ENCODE data around the gene LAMB4.

The LAMB4 gene

GRCh38 chr7:108135446-108136190 is 5.5 kb upstream of the LAMB4 start:
- Mint-ChIP-seq H3K4me3 (no peak overlapping the region), H3K27ac (peak overlapping the region; percentile 50), H3K27me3 (peaks cover 3% of the 10 kb centered on the region), H3K9me3 (no peaks in the 10 kb centered on the region), H3K4me1 (ENCODE audit: low read depth) (peaks cover 16% of the 10 kb centered on the region), H3K36me3 (ENCODE audit: low read depth) (no peaks in the 10 kb centered on the region)
- intact Hi-C loops (cut with micrococcal nuclease), result no loop called here

DNA sequence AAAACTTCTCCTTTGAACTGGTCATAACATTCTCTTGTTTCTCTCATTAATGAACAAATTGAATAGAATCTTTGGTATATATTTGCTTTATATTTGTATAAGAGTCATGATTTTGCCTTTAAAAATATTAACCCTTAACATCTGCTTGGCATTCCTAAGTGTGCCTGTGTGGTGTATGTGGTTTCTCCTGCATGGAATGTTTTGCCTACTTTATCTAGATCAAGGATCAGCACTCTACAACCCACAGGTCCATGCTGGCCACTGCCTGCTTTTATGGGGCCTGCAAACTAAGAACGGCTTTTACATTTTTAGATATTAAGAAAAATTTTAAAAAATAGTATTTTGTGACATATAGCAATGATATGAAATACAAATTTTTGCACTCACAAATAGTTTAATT is 4.3 kb upstream of the LAMB4 start:
- H3K27me3 Mint-ChIP-seq, result peaks cover 1% of the 10 kb centered on the region
- intact Hi-C loops (cut with micrococcal nuclease), result no loop called here
- peaks cover 16% of the 10 kb centered on the region for H3K4me1 Mint-ChIP-seq (ENCODE audit: low read depth)
- H3K36me3 Mint-ChIP-seq (ENCODE audit: low read depth), result no peaks in the 10 kb centered on the region
- H3K4me3 Mint-ChIP-seq, result no peak overlapping the region
- H3K27ac Mint-ChIP-seq, result no peak overlapping the region
- H3K9me3 Mint-ChIP-seq, result no peaks in the 10 kb centered on the region

DNA sequence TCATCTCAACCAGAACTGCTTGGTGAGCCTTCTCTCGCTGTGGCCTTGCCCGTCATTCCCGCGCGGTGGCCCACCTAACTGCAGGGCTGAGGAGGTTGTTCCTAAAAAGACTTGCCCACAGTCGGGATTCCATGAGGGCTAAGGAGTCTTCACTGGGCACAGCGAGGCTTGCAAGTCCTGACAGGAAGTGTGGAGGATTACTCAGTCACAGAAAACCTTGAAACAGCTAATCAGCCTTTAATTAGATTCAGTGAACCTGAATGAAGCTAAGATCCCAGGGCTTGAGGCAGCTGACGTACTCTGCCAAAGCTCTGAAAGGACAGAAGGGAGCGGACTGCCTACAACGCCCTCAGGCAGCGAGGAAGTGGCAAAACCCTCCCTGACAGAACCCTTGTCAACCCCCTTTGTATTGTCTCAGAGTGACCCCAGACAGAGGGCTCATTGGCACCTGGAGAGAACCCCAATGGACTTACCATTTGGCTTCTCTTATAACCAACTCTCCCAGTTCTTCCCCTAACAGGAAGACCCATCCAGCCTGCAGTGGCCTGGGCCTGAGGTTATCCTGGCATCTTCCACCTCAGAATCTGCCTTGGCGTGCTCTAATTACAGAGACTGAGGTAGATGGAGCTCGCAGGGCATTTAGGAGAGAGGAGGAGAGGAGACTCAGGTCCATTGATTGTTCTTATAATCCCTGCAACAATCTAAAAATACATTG is 2.5 kb upstream of the LAMB4 start:
- no peak overlapping the region for H3K27ac Mint-ChIP-seq
- H3K27me3 Mint-ChIP-seq, result peaks cover 1% of the 10 kb centered on the region
- intact Hi-C loops (cut with micrococcal nuclease), result no loop called here
- peaks cover 16% of the 10 kb centered on the region for H3K4me1 Mint-ChIP-seq (ENCODE audit: low read depth)
- no peaks in the 10 kb centered on the region for H3K36me3 Mint-ChIP-seq (ENCODE audit: low read depth)
- no peaks in the 10 kb centered on the region for H3K9me3 Mint-ChIP-seq
- H3K4me3 Mint-ChIP-seq, result no peak overlapping the region

DNA sequence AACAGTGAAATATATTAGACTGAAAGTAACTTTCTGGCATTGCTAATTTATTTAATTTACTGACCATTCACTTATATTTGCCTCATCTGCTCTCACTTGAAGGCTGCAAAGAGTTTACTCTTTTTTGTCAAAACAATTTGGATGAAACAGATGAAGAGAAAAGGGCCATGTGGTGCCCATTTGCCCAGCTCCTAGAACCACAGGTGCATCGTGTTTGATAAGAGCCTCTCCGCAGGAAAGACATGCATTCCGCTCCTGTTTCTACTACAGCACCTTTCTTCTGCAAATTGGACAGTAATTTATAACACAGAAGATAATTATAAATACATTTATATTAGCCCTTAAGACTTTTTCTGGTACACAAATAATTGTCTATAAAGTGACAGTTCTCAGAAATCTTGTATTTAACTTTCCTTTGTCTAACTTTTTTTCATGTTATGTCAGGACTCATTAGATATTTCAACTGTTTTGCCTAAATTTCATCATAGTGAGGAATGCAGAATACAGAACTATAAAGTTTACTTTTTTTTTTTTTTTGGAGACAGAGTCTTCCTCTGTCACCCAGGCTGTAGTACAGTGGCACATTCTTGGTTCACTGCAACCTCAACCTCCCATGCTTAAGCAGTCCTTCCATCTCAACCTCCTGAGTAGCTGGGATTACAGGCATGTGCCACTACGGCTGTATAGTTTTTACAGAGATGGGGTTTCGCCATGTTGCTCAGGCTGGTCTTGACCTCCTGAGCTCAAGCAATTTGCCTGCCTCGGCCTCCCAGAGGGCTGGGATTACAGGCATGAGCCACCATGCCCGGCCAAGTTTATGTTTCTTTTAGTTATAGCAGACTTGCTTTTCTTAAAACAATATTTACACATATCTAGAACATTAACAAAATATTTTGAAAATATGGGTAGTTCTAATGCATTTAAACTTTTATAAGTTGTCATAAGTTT is 869 bp downstream of the LAMB4 start:
- H3K9me3 Mint-ChIP-seq, result no peaks in the 10 kb centered on the region
- no peak overlapping the region for H3K27ac Mint-ChIP-seq
- no peaks in the 10 kb centered on the region for H3K4me1 Mint-ChIP-seq (ENCODE audit: low read depth)
- H3K4me3 Mint-ChIP-seq, result no peak overlapping the region
- intact Hi-C loops (cut with micrococcal nuclease), result no loop called here
- H3K27me3 Mint-ChIP-seq, result peaks cover 1% of the 10 kb centered on the region
- no peaks in the 10 kb centered on the region for H3K36me3 Mint-ChIP-seq (ENCODE audit: low read depth)

DNA sequence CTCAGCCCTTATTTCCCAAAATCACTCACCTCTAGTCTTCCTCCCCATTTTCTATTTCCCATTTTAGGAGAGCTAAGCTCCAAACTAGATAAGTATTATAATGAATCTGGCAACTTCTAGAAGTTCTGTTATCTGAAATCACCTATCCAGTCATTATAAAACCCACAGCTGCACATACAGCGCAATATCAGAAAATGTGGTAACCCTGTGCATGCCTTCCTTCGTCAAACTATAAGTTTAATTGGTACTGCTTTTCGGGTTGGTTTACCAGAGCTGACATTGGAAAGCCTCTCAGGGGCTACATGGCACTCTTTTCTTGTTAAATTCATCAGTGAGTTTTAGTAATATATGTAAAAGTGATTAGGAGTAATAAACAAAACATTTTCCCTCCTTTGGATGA is 1.6 kb downstream of the LAMB4 start:
- intact Hi-C loops (cut with micrococcal nuclease), result no loop called here
- H3K4me3 Mint-ChIP-seq, result no peak overlapping the region
- H3K9me3 Mint-ChIP-seq, result no peaks in the 10 kb centered on the region
- peaks cover 1% of the 10 kb centered on the region for H3K27me3 Mint-ChIP-seq
- H3K27ac Mint-ChIP-seq, result no peak overlapping the region
- no peaks in the 10 kb centered on the region for H3K4me1 Mint-ChIP-seq (ENCODE audit: low read depth)
- no peaks in the 10 kb centered on the region for H3K36me3 Mint-ChIP-seq (ENCODE audit: low read depth)

GRCh38 chr7:108127461-108127860 is 2.7 kb downstream of the LAMB4 start:
- no peak overlapping the region for H3K4me3 Mint-ChIP-seq
- H3K4me1 Mint-ChIP-seq (ENCODE audit: low read depth), result no peaks in the 10 kb centered on the region
- no peaks in the 10 kb centered on the region for H3K36me3 Mint-ChIP-seq (ENCODE audit: low read depth)
- no peak overlapping the region for H3K27ac Mint-ChIP-seq
- intact Hi-C loops (cut with micrococcal nuclease), result no loop called here
- no peaks in the 10 kb centered on the region for H3K9me3 Mint-ChIP-seq
- no peaks in the 10 kb centered on the region for H3K27me3 Mint-ChIP-seq

- intact Hi-C loops (cut with micrococcal nuclease), result no loop called here
- no peaks in the 10 kb centered on the region for H3K4me1 Mint-ChIP-seq (ENCODE audit: low read depth)
- H3K27me3 Mint-ChIP-seq, result no peaks in the 10 kb centered on the region
- no peaks in the 10 kb centered on the region for H3K36me3 Mint-ChIP-seq (ENCODE audit: low read depth)
- H3K4me3 Mint-ChIP-seq, result no peak overlapping the region
- H3K9me3 Mint-ChIP-seq, result no peaks in the 10 kb centered on the region
- H3K27ac Mint-ChIP-seq, result no peak overlapping the region
Measured at GRCh38 chr7:108124820-108125219, 5.3 kb downstream of the LAMB4 start.

DNA sequence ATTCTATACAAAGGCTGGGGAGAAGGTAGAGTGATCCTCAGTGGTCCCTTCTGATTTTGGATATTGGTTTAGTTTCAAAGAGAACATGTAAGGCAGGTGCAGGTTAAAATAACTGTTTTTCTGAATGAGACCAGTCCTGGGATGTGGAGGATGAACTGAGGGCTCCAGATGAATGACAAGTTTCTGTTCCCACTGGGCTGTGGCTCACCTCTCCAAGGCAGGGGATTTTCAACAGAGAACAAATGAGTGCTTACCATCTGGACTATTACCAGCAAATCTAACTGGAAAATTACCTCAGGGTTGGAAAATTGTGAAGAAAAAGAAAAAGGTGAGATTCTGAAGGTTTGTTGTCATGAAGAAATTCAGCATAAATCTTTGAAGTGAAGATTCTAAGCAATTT is 8.0 kb downstream of the LAMB4 start:
- Mint-ChIP-seq H3K4me3 (no peak overlapping the region), H3K27me3 (no peaks in the 10 kb centered on the region), H3K4me1 (ENCODE audit: low read depth) (no peaks in the 10 kb centered on the region), H3K9me3 (no peaks in the 10 kb centered on the region), H3K36me3 (ENCODE audit: low read depth) (no peaks in the 10 kb centered on the region), H3K27ac (no peak overlapping the region)
- intact Hi-C loops (cut with micrococcal nuclease), result no loop called here

GRCh38 chr7:108120933-108121332 is 9.2 kb downstream of the LAMB4 start:
- Mint-ChIP-seq H3K4me3 (no peak overlapping the region), H3K4me1 (ENCODE audit: low read depth) (no peaks in the 10 kb centered on the region), H3K27me3 (no peaks in the 10 kb centered on the region), H3K27ac (no peak overlapping the region), H3K36me3 (ENCODE audit: low read depth) (no peaks in the 10 kb centered on the region), H3K9me3 (no peaks in the 10 kb centered on the region)
- intact Hi-C loops (cut with micrococcal nuclease), result no loop called here

DNA sequence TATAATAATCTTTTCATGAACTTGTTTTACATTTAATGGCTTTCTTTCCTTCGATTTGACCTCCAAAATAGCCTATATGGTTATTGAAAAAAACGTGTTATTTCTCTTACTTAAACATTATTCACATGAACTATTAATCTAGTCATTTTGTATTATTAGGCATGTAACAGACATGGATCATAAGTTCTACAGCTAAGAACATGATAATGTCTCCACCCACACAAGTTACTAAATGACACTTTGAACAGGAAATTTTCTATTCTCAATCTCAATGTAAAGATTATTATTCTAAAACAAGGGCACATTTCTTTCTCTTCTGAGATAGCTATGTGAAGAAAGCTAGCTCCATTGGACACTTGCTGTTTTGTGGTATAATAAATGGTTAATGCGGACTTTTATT is 10.0 kb downstream of the LAMB4 start:
- H3K4me1 Mint-ChIP-seq (ENCODE audit: low read depth), result no peaks in the 10 kb centered on the region
- no peak overlapping the region for H3K27ac Mint-ChIP-seq
- no peaks in the 10 kb centered on the region for H3K36me3 Mint-ChIP-seq (ENCODE audit: low read depth)
- no peaks in the 10 kb centered on the region for H3K9me3 Mint-ChIP-seq
- H3K27me3 Mint-ChIP-seq, result no peaks in the 10 kb centered on the region
- no peak overlapping the region for H3K4me3 Mint-ChIP-seq
- intact Hi-C loops (cut with micrococcal nuclease), result no loop called here

DNA sequence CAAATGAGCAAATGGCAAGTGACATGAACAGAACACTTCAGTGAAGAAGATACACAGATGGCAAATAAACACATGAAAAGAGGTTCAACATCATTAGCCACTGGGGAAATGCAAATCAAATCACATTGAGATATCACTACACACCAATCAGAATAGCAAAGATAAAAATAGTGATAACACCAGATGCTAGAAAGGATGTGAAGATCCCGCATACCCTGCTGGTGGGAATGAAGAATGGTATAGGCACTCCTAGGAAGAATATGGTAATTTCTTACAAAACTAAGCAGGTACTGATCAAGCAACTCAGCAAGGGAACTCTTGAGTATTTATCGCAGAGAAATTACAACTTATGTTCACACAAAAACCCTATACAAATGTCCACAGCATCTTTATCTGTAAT is 11.2 kb downstream of the LAMB4 start:
- Mint-ChIP-seq H3K4me1 (ENCODE audit: low read depth) (no peaks in the 10 kb centered on the region), H3K4me3 (no peak overlapping the region), H3K27me3 (no peaks in the 10 kb centered on the region), H3K36me3 (ENCODE audit: low read depth) (no peaks in the 10 kb centered on the region), H3K27ac (no peak overlapping the region), H3K9me3 (no peaks in the 10 kb centered on the region)
- intact Hi-C loops (cut with micrococcal nuclease), result no loop called here

DNA sequence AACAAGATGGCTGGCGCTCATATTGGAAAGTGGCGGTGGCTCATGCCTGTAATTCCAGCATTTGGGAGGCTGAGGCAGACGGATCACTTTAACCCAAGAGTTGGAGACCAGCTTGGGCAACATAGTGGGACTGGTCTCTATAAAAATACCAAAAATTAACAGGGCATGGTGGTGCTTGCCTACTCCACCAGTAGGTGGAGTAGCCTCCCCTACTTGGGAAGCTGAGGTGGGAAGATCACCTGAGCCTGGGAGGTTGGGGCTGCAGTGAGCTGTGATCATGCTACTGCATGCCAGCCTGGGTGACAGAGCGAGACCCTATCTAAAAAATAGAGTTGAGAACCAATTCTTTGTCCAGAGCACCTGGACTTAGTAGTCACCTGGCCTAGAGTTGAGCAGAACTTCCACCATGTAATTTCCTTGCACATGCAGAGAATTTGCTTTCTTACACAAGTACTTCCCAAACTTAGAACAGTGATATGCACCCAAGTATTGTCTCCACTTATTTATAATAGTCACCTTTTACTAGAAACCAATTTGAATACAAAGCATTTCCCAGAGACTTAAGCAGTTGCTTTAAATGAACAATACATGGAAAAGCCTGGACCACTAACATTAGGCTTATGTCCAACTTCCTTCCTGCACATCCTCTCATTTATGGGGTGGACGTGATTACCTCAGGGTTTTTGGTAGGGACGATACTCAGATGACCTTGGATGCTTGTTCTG is 15.9 kb downstream of the LAMB4 start:
- intact Hi-C loops (cut with micrococcal nuclease), result no loop called here
- no peak overlapping the region for H3K4me3 Mint-ChIP-seq
- no peak overlapping the region for H3K27ac Mint-ChIP-seq
- H3K4me1 Mint-ChIP-seq (ENCODE audit: low read depth), result no peaks in the 10 kb centered on the region
- no peaks in the 10 kb centered on the region for H3K36me3 Mint-ChIP-seq (ENCODE audit: low read depth)
- no peaks in the 10 kb centered on the region for H3K9me3 Mint-ChIP-seq
- H3K27me3 Mint-ChIP-seq, result no peaks in the 10 kb centered on the region

DNA sequence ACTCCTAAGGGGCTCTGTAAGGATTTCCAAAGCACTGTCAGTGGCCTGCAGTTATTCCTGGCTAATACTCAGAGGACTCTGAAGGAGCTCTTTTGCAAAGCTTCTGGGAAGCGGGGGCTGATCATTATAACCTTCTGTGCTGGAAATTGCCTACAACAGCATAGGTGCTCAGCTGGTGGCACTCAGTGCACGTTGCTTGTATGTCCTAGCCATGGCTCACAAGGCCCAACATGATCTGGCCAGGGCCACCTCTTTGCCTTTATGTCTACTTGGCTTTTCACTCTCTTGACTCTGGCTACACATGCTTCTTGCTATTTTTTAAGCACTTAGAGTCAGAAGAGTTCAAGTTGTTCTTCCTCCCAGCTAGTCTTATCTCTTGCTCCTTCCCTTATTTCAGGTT is 17.5 kb downstream of the LAMB4 start:
- Mint-ChIP-seq H3K4me3 (no peak overlapping the region), H3K4me1 (ENCODE audit: low read depth) (no peaks in the 10 kb centered on the region), H3K9me3 (no peaks in the 10 kb centered on the region), H3K27me3 (no peaks in the 10 kb centered on the region), H3K36me3 (ENCODE audit: low read depth) (no peaks in the 10 kb centered on the region), H3K27ac (no peak overlapping the region)
- intact Hi-C loops (cut with micrococcal nuclease), result no loop called here

All from dendritic cell treated with granulocyte-macrophage colony-stimulating factor and Interleukin-4, amounts not matched to agents 40 ng/mL and 50 ng/mL, for 4 days (primary cell).